HUES64 (cell line): ENCODE measurements around the gene SKIDA1.
A peak's percentile ranks its signal among the peaks of the same experiment; 100 is the strongest.

Experiments used
- H3K27ac ChIP-seq: 2 replicates; pipeline ENCODE4 v1.7.0; 2013; ENCODE audit warnings: low read depth, low read length, inconsistent platforms
- H3K27me3 ChIP-seq: 2 replicates; pipeline ENCODE4 v1.6.1; 2013; ENCODE audit warnings: mild to moderate bottlenecking, low read length; ENCODE audit not compliant: insufficient read depth
- H3K36me3 ChIP-seq: 2 replicates; pipeline ENCODE4 v1.6.1; 2013; ENCODE audit warnings: mild to moderate bottlenecking, low read length; ENCODE audit not compliant: insufficient read depth
- H3K4me1 ChIP-seq: 2 replicates; pipeline ENCODE4 v1.6.1; 2013; ENCODE audit warnings: mild to moderate bottlenecking, low read length, moderate library complexity; ENCODE audit not compliant: insufficient read depth
- H3K4me3 ChIP-seq: 2 replicates; pipeline ENCODE4 v1.5.1; 2013; ENCODE audit warnings: mild to moderate bottlenecking, low read length, moderate library complexity
- H3K9ac ChIP-seq: 2 replicates; pipeline ENCODE4 v1.6.1; 2013; ENCODE audit warnings: mild to moderate bottlenecking, low read depth, low read length
- H3K9me3 ChIP-seq: 2 replicates; pipeline ENCODE4 v1.6.1; 2013; ENCODE audit warnings: low read depth, low read length; ENCODE audit not compliant: insufficient read depth
- WGBS: fragments of 150-250, 120-280 bp; methylation state at CpG from one replicate; pipeline ENCODE4 v1.1.7; 2013; ENCODE audit warnings: missing lambda C conversion rate; 5-methylcytosine and 5-hydroxymethylcytosine counted together

Gene SKIDA1

DNA sequence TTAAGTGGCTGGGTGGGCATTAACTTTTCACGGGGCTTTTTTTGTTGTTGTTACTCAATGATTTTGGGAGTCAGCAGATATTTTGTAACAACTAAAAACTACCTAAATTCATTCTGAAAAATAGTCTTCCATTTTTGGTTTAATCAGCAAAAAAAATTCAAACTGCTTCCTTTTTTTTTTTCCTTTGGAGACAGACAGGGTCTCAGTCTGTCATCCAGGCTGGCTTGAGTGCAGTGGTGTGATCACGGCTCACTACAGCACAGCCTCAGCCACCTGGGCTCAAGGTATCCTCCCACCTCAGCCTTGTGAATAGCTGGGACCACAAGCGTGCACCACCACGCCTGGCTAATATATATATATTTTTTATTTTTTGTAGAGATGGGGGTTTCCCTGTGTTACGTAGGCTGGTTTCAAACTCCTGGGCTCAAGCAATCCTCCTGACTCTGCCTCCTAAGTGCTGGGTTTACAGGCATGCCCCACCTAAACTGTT is 36.5 kb downstream of the SKIDA1 start:
- Histone ChIP-seq H3K27me3 (no peaks in the 10 kb centered on the region), H3K4me1 (peaks cover 10% of the 10 kb centered on the region; the same call in 1 of the 2 replicates), H3K36me3 (peaks cover 7% of the 10 kb centered on the region; the same call in 1 of the 2 replicates), H3K4me3 (no peak overlapping the region), H3K27ac (no peak overlapping the region), H3K9ac (no peak overlapping the region), H3K9me3 (no peaks in the 10 kb centered on the region)
- WGBS, result 75% methylated on average over 2 of the region's 5 CpGs

DNA sequence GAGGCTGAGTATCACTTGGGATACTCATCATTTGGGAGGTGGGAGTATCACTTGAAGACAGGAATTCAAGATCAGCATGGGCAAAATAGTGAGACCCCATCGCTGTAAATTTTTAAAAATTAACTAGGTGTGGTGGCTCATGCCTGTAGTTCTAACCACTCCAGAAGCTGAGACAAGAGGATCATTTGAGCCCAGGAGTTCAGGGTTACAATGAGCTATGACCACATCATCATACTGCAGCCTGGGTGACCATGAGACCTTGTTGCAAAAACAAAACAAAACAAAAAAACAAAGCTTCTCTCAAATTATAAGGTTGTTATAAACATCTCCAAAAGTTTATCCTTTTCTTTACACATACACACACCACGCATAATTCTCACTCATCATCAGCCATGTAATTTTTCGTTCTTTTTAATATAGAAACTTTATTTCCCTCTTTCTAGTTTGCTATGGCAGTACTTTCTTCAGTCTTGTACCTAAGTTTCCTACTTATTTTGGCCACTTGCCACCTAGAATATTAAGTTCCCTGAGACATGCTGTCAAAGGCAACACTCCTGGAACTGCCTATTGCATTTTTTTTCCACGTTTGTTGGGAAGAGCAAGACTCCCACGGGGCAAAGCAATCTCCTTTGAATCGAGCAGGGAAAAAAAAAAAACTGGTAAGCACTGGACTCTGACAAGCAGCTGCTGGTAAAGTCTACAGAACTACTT is 37.1 kb downstream of the SKIDA1 start:
- H3K27me3 ChIP-seq, result no peaks in the 10 kb centered on the region
- H3K27ac ChIP-seq, result no peak overlapping the region
- H3K9me3 ChIP-seq, result no peaks in the 10 kb centered on the region
- peaks cover 6% of the 10 kb centered on the region; the same call in 1 of the 2 replicates for H3K4me1 ChIP-seq
- H3K36me3 ChIP-seq, result peaks cover 4% of the 10 kb centered on the region; the same call in 1 of the 2 replicates
- no peak overlapping the region for H3K4me3 ChIP-seq
- no peak overlapping the region for H3K9ac ChIP-seq
- 80% methylated on average over 6 of the region's 6 CpGs for WGBS

DNA sequence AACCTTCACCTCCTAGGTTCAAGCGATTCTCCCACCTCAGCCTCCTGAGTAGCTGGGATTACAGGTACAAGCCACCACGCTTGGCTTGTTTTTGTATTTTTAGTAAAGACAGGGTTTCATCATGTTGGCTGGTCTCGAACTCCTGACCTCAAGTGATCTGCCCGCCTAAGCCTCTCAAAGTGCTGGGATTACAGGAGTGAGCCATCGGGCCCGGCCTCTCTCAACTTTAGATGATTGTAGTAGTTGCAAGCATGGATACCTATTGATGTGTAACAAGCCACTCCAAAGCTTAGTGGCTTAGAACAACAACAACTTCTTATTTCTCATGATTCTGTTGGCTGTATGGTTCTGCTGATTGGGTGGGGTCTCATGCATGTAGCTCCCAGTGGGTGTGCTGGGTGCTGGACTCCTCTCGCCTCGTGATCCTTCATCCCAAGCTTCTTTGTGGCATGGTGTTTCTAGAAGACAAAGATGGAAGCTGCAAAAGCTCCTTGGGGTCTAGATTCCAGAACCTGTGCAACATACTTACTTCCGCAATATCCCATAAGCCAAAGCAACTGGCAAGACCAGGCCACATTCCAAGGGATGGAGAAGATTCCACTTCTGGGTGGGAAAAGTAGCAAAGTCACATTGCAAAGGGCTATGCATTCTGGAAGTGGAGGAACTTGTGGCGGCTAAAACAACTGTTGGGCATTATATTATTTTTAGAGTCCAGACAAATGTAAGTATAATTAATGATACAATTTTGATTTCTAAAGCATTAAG is 37.9 kb downstream of the SKIDA1 start:
- H3K36me3 ChIP-seq, result peaks cover 4% of the 10 kb centered on the region; the same call in 1 of the 2 replicates
- no peaks in the 10 kb centered on the region for H3K9me3 ChIP-seq
- WGBS, result 93% methylated on average over 10 of the region's 10 CpGs
- no peak overlapping the region for H3K27ac ChIP-seq
- H3K4me3 ChIP-seq, result no peak overlapping the region
- H3K9ac ChIP-seq, result no peak overlapping the region
- peaks cover under 1% of the 10 kb centered on the region; the same call in 1 of the 2 replicates for H3K4me1 ChIP-seq
- no peaks in the 10 kb centered on the region for H3K27me3 ChIP-seq

DNA sequence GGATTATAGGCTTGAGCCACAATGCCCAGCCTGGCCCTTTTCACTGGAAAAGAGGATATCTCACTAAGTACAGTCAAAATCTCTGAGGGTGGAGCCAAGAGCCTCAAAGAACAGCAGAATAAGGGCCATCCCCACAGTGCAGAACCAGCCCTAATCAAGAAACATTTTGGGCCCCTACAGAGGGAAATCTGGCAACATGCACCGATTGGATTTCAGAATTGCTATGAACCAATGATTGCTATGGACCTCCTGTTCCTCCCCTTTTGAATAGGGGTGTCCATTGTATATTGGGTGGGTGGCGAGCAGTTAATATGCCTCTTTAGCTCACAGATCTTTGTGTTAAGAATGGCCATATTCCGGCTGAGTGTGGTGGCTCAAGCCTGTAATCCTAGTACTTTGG is 42.7 kb downstream of the SKIDA1 start:
- 94% methylated on average over 3 of the region's 3 CpGs for WGBS
- no peak overlapping the region for H3K9ac ChIP-seq
- H3K4me1 ChIP-seq, result peaks cover 7% of the 10 kb centered on the region; the same call in 1 of the 2 replicates
- H3K27ac ChIP-seq, result no peak overlapping the region
- no peaks in the 10 kb centered on the region for H3K9me3 ChIP-seq
- H3K36me3 ChIP-seq, result 0 out of 2 replicates have a peak, but pooled peaks cover 4% of the 10 kb centered on the region
- H3K4me3 ChIP-seq, result no peak overlapping the region
- H3K27me3 ChIP-seq, result no peaks in the 10 kb centered on the region

DNA sequence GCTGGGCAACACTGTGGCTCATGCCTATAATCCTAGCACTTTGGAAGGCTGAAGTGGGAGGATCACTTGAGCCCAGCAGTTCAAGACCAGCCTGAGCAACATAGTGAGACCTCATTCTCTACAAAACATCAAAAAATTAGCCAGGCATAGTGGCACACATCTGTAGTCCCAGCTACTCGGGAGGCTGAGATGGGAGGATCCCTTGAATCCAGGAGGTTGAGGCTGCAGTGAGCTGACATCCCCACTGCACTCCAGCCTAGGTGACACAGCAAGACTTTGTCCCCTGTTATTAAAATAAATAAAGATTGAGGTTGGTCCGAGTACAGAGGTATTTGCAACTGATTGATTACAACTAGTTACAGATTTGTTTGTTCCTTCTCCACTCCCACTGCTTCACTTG is 44.1 kb downstream of the SKIDA1 start:
- H3K27me3 ChIP-seq, result no peaks in the 10 kb centered on the region
- no peak overlapping the region for H3K27ac ChIP-seq
- H3K4me3 ChIP-seq, result no peak overlapping the region
- H3K4me1 ChIP-seq, result peaks cover 7% of the 10 kb centered on the region; the same call in 1 of the 2 replicates
- no peak overlapping the region for H3K9ac ChIP-seq
- no peaks in the 10 kb centered on the region for H3K36me3 ChIP-seq
- WGBS, result 100% methylated on average over 1 of the region's 2 CpGs
- no peaks in the 10 kb centered on the region for H3K9me3 ChIP-seq

DNA sequence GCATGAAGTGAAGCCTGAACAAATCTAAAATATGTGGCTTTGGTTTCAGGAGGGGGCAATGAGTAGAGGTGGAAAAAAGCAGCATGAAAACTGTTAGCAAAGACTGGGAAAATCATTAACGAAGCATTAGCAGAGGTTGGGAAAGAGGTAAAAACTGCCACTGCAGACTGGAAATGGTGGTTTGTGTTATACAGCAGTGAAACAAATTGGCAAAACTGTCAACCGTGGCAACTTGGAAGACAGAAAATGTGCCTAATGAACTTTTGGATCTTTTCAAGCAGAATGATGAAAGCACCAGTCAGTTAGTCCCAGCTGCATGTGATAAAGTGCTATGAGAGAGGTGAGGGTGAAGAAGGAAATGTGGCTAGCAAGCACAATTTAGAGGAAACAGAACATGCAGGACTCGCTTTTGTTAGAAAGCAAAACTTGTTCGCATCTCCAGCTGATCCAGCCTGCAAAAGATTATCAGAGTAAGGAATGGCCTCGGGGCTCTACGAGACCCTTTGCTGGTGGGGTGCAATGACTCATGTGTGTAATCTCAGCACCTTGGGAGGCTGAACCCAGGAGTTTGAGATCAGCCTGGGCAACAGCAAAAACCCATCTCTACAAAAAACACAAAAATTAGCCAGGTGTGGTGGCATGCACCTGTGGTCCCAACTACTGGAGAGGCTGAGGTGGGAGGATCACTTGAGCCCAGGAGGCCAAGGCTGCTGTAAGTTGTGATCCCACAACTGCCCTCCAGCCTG is 45.7 kb downstream of the SKIDA1 start:
- 84% methylated on average over 6 of the region's 6 CpGs for WGBS
- Histone ChIP-seq H3K4me1 (peaks cover 7% of the 10 kb centered on the region; the same call in 1 of the 2 replicates), H3K27ac (no peak overlapping the region; the same call in 1 of the 2 replicates), H3K9ac (peak overlapping the region; percentile 38; the same call in 1 of the 2 replicates), H3K27me3 (no peaks in the 10 kb centered on the region), H3K9me3 (no peaks in the 10 kb centered on the region), H3K36me3 (no peaks in the 10 kb centered on the region), H3K4me3 (no peak overlapping the region)

DNA sequence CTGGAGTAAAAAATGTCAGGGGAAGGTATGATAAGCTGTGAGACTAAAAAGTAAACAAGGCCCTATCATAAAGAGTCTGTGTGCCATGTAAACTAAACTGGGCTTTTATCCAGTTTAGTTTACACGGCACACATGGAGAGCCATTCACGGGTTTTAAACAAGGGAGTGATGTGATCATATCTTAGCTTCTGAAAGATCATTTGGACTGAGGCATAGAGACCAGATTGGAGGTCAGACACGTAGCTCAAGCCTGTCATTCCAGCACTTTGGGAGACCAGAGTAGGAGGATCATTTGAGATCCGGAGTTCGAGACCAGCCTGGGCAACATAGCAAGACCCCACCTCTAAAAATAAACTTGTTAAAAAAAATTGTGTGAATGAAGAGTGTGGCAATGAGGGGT is 50.1 kb downstream of the SKIDA1 start:
- H3K4me3 ChIP-seq, result no peak overlapping the region
- peaks cover 12% of the 10 kb centered on the region; the same call in 1 of the 2 replicates for H3K4me1 ChIP-seq
- no peaks in the 10 kb centered on the region for H3K36me3 ChIP-seq
- H3K27ac ChIP-seq, result no peak overlapping the region
- H3K27me3 ChIP-seq, result no peaks in the 10 kb centered on the region
- 96% methylated on average over 4 of the region's 5 CpGs for WGBS
- no peaks in the 10 kb centered on the region for H3K9me3 ChIP-seq
- no peak overlapping the region for H3K9ac ChIP-seq

DNA sequence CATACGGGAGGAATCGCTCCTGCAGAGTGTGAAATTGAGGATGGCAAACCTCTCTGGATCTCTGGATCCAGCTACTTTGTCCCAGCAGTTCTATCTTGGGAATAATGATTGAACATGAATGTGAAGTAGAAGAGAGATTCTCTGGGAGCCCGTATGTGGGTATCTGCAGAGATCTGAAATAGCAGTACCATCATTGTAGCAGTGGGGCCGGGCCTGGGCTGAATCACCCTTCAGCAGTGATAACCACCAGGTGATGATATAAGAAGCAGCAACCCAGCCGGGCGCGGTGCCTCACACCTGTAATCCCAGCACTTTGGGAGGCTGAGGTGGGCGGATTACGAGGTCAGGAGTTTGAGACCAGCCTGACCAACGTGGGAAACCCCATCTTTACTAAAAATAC is 51.9 kb downstream of the SKIDA1 start:
- H3K27me3 ChIP-seq, result no peaks in the 10 kb centered on the region
- 69% methylated on average over 10 of the region's 10 CpGs for WGBS
- H3K36me3 ChIP-seq, result no peaks in the 10 kb centered on the region
- peak overlapping the region; percentile 23; the same call in 1 of the 2 replicates for H3K27ac ChIP-seq
- no peak overlapping the region for H3K9ac ChIP-seq
- 0 out of 2 replicates have a peak, but pooled peaks cover 4% of the 10 kb centered on the region for H3K4me1 ChIP-seq
- H3K4me3 ChIP-seq, result no peak overlapping the region
- H3K9me3 ChIP-seq, result no peaks in the 10 kb centered on the region

DNA sequence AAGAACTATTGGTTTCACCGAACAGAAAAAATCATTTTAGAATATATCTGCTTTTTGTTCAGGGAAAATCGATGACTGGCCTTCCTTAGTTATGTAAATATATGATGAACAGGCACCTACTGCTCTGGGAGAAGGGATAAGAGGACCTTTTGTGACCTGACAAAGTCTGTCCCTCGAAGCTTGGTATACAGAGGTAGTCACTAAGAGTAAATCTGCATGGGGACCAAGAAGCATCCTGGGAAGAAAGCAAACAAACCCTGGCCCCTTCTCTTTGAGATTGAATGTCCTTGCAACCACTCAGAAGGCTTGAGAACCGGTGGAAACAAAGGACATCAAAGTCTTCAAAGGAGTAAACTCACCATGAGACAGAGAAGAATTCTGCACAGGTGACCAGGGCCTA is 52.3 kb downstream of the SKIDA1 start:
- H3K27me3 ChIP-seq, result no peaks in the 10 kb centered on the region
- H3K4me1 ChIP-seq, result 0 out of 2 replicates have a peak, but pooled peaks cover 4% of the 10 kb centered on the region
- no peaks in the 10 kb centered on the region for H3K9me3 ChIP-seq
- H3K36me3 ChIP-seq, result no peaks in the 10 kb centered on the region
- no peak overlapping the region for H3K9ac ChIP-seq
- no peak overlapping the region for H3K4me3 ChIP-seq
- 10% methylated on average over 4 of the region's 4 CpGs for WGBS
- peak overlapping the region; percentile 61; the same call in 1 of the 2 replicates for H3K27ac ChIP-seq

DNA sequence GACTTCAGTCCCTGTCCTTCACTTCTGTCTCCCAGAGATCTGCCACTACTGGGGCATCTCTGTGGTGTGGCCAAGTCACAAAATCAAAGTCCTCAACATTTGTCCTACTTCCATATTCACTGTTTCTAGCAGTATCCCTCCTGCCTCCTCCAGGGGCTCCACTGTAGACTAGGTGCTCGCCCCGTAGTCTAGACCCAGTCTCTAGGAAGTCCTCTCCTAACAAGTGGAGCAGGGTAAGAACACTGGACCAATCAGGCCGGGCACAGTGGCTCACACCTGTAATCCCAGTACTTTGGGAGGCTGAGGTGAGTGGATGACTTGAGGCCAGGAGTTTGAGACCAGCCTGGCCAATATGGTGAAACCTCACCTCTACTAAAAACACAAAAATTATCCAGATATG is 57.4 kb downstream of the SKIDA1 start:
- Histone ChIP-seq H3K27ac (no peak overlapping the region), H3K4me1 (0 out of 2 replicates have a peak, but pooled peaks cover 4% of the 10 kb centered on the region), H3K27me3 (no peaks in the 10 kb centered on the region), H3K9me3 (no peaks in the 10 kb centered on the region), H3K4me3 (no peak overlapping the region), H3K36me3 (no peaks in the 10 kb centered on the region), H3K9ac (no peak overlapping the region)
- over 99% methylated on average over 3 of the region's 3 CpGs for WGBS
